Lower lobe of right lung (tissue), 2 donors: ENCODE measurements around the gene MOGAT2. TPM values are rescaled to one million over a fixed set of nuclear protein-coding genes. Genes with fewer than 3 reads are reported as not detected.

Experiments
- ATAC-seq, 2 donors: fragments of 200-7000 bp; cut with Tn5 transposase; one replicate each; pipeline ENCODE4 v1.9.1; 2020 to 2022; ENCODE audit warnings: mild to moderate bottlenecking in 2 of 2, moderate library complexity in 2 of 2
- DNase-seq: peaks from one replicate; pipeline ENCODE4 v3.0.0-alpha.2; 2020
- H3K27ac ChIP-seq: fragments of 200-600 bp; one replicate; pipeline ENCODE4 v1.8.0; 2022
- H3K27me3 ChIP-seq: fragments of 200-600 bp; one replicate; pipeline ENCODE4 v1.8.0; 2022; ENCODE audit warnings: low read depth
- H3K36me3 ChIP-seq: fragments of 200-600 bp; one replicate; pipeline ENCODE4 v1.8.0; 2022; ENCODE audit warnings: mild to moderate bottlenecking
- H3K4me1 ChIP-seq: fragments of 200-600 bp; one replicate; pipeline ENCODE4 v1.8.0; 2022
- H3K4me3 ChIP-seq: fragments of 200-600 bp; one replicate; pipeline ENCODE4 v1.8.0; 2022; ENCODE audit warnings: mild to moderate bottlenecking
- H3K9me3 ChIP-seq: fragments of 200-600 bp; one replicate; pipeline ENCODE4 v1.8.0; 2022
- CTCF ChIP-seq: fragments of 200-600 bp; IDR thresholded peaks from one replicate; pipeline ENCODE4 v1.8.0; 2022; ENCODE audit warnings: antibody characterized with exemption, mild to moderate bottlenecking
- intact Hi-C: fragments of 100-400 bp; cut with DNase I; formaldehyde crosslinking; loops from one replicate; pipeline ENCODE4 v1.11.0; 2022
- total RNA-seq: library from RNA; stranded (reverse); fragmentation: NEBNext Ultra II Directional; extraction: Animal tissue kit (Norgen Biotek cat#: 25700); gene quantifications from one replicate; pipeline ENCODE4 v1.2.1, GENCODE V29; 2021
- donor health status: DM: no; HTN: yes; CAD: no; lungs with severe emphysema.

Gene MOGAT2
- total RNA-seq, 1 donor from 2014 or later = not detected

- peaks cover 24% of the 10 kb centered on the region for H3K27me3 ChIP-seq
- peak; percentile 88 for DNase-seq
These were observed 50.7 kb downstream of the MOGAT2 start, which contains the start of gene DGAT2 for GRCh38 chr11:75768112-75768908. DGAT2 (plus strand) TSS chr11:75768778; CDS start chr11:75768992, 214 bp downstream.

GRCh38 chr11:75768909-75769771 lies 51.5 kb downstream of the MOGAT2 start:
- Histone ChIP-seq H3K9me3 (no peaks in the 10 kb centered on the region), H3K27ac (peak overlapping the region; percentile 71), H3K4me1 (peaks cover 40% of the 10 kb centered on the region), H3K27me3 (peaks cover 24% of the 10 kb centered on the region), H3K36me3 (no peaks in the 10 kb centered on the region), H3K4me3 (peak overlapping the region; percentile 59)
- DNase-seq (no peak), ATAC-seq (peak; percentile 2 to 3)
- no peak for TF ChIP-seq CTCF
- intact Hi-C loops = no loop called here

More at GRCh38 chr11:75768112-75768908, 50.7 kb downstream of the MOGAT2 start, which contains the start of gene DGAT2:
- TF ChIP-seq CTCF = peak; percentile 18
- Histone ChIP-seq H3K27ac (peak within 1 kb of the TSS; percentile 71), H3K4me3 (peak within 1 kb of the TSS; percentile 59), H3K4me1 (peaks cover 38% of the 10 kb centered on the region), H3K9me3 (no peaks in the 10 kb centered on the region), H3K36me3 (no peaks in the 10 kb centered on the region)
- intact Hi-C loops = no loop called here
- ATAC-seq = peak; percentile 84 to 90

GRCh38 chr11:75770102-75770501 lies 52.5 kb downstream of the MOGAT2 start:
- no peak for TF ChIP-seq CTCF
- no peak overlapping the region for H3K4me3 ChIP-seq
- no peak for DNase-seq

GRCh38 chr11:75771646-75772410 lies 54.2 kb downstream of the MOGAT2 start:
- H3K27ac ChIP-seq = no peak overlapping the region
- H3K27me3 ChIP-seq = peaks cover 17% of the 10 kb centered on the region
- H3K9me3 ChIP-seq = no peaks in the 10 kb centered on the region
- no peak for TF ChIP-seq CTCF
- peaks cover 40% of the 10 kb centered on the region for H3K4me1 ChIP-seq
- peak; percentile 80 for DNase-seq
- peak; percentile 73 to 79 for ATAC-seq
- intact Hi-C loops = no loop called here
- no peak overlapping the region for H3K4me3 ChIP-seq
- no peaks in the 10 kb centered on the region for H3K36me3 ChIP-seq

More at GRCh38 chr11:75770102-75770501, 52.5 kb downstream of the MOGAT2 start:
- Histone ChIP-seq H3K27me3 (peaks cover 24% of the 10 kb centered on the region), H3K36me3 (no peaks in the 10 kb centered on the region), H3K27ac (no peak overlapping the region), H3K4me1 (peaks cover 40% of the 10 kb centered on the region), H3K9me3 (no peaks in the 10 kb centered on the region)
- intact Hi-C loops = no loop called here
- ATAC-seq = no peak
